ENCODE data around the gene MEGF11. TPM values are rescaled to one million over a fixed set of nuclear protein-coding genes. Genes with fewer than 3 reads are reported as not detected.
A peak's percentile ranks its signal among the peaks of the same experiment; 100 is the strongest.
"Not testable (repeated sequence)": the region's sequence is repeated elsewhere in the genome, so short reads cannot be mapped to it uniquely, and the experiment has no call there.

MEGF11 gene
- total RNA-seq, 1 donor from 2014 or later = under 0.01 TPM

DNA sequence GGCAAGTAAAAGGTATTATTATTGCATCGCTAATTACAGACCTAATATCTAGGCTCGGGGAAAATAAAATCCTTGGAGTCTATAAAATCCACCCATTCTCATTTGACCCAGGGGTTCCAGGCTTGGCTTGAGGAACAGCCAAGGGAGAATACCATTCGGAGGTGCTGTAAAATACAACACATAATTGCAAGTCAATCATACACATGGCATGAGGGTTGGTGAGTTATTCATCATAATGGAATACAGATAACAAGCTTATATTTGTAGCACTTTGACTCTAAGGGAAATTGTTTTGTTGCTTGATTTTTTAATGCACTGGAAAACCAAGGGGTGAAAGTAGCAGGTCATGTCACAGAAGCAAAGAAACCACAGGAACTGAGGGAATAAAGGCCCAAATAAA, 23.0 kb upstream of the MEGF11 start:
- DNase-seq (ENCODE audit: low read depth in 2 of 2) = no peak

DNA sequence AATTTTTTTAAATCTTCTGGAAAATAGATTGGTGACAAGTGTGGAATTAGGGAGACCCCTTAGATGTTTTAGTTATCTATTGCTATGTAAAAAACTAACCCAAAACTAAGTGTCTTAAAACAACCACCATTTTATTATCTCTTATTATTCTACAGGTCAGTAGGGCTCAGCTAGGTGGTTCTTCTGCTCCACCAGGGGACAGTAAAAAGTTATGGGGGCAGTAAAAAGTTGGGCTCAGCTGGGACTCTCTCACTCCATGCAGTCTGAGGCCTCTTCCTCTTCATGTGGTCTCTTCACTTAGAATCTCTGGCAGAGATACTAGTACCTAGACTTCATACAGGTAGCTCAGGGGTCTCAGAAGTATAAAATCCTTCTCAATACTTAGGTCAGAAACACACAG, 21.8 kb upstream of the MEGF11 start:
- no peak for DNase-seq (ENCODE audit: low read depth in 2 of 2)

- DNase-seq (ENCODE audit: low read depth in 2 of 2) = no peak
Measured at GRCh38 chr15:66270932-66271331, 17.4 kb upstream of the MEGF11 start.

- DNase-seq (ENCODE audit: low read depth in 2 of 2) = peak in 1 of 2 donors; percentile 55
Measured at GRCh38 chr15:66269326-66270090, 16.0 kb upstream of the MEGF11 start.

DNA sequence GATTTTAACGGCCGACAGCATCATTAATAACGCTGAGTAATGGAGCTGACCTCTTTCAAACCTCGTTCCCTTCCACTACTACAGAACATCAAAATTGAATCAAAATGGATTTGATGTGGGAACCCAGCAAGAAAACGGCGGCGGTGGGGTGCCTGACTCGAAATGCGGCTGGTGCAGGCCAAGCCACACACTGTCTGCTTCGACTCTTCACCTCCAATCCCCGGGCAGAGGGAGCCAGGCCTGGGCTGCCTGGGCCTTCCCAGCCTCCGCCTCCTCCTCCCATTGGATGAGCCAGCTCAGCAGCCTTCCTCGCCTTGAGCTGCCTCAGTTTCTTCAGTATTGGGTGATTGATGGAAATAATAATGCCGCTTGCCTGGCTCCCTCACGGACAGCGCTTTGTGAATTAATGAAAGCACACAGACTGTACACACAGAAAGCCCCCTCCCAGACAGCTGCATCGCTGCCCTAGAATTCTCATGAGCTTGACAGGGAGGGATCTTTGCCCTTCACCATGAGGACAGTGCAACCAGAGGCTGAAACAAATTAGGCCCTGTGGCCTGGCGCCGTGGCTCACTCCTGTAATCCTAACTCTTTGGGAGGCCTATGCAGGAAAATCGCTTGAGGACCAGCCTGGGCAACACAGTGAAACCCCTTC, 11.4 kb upstream of the MEGF11 start:
- DNase-seq (ENCODE audit: low read depth in 2 of 2) = no peak

DNA sequence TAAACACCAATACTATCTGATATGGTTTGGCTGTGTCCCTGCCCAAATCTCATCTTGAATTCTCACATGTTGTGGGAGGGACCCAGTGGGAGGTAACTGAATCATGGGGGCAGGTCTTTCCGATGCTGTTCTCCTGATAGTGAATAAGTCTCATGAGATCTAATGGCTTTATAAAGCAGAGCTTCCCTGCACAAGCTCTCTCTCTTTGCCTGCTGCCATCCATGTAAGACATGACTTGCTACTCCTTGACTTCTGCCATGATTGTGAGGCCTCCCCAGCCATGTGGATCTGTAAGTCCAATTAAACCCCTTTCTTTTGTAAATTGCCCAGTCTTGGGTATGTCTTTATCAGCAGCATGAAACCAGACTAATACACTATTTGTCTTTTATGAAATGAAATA, 9.3 kb upstream of the MEGF11 start:
- not testable (repeated sequence) for DNase-seq (ENCODE audit: low read depth in 2 of 2)

DNA sequence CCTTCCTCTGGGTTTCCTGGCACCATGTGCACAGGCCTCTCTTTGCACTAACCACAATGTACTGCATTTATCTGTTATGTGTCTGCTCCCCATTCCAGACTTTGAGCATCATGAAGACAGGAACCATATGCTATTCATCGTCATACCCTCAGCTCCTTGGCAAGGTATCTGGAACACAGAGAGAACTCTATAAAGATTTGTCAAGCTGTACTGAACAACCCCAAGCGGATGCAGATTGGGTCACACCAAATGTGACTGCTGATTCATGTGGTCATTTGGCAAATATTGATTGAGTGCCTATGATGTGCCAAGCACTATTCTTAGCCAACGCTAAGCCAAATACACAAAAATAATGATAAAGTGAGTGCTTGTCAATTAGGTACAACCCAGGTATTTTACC, 7.5 kb upstream of the MEGF11 start:
- DNase-seq (ENCODE audit: low read depth in 2 of 2) = no peak

GRCh38 chr15:66256692-66257091, 3.1 kb upstream of the MEGF11 start:
- no peak for DNase-seq (ENCODE audit: low read depth in 2 of 2)

DNA sequence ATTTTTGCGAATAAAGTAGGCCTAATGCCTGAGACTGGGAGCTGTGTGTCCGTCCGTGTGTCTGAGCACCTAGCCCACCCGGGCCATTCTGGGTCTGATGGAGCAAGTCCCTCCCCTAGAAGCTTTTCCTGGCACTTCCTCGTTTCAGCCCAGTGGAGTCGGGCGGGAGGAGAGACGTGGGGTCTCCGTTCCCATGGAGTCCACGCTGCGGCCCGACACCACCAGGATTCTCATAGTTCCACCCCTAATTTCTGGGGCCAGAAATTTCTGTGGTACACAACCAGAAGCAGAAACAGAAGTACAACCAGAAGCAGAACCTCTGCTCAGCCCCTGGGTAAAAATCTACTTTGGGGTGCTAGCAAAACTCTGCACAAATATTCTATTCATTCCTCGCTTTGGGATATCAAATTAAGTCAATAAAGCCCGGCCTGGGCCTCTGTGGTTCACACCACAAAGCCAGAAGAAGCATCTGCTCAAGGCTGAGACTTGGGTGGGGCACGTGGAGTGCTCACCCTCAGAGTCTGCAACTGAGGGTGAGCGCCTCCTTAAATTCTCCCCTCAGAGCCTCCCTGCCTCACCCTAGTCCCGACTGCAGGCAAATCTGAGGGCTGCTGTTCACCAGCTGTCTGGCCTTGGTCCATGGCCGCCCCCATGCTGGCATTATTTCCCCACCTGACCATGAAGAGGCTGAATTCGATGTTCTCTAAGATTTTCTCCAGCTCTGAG, 1.6 kb upstream of the MEGF11 start:
- DNase-seq (ENCODE audit: low read depth in 2 of 2) = no peak

DNA sequence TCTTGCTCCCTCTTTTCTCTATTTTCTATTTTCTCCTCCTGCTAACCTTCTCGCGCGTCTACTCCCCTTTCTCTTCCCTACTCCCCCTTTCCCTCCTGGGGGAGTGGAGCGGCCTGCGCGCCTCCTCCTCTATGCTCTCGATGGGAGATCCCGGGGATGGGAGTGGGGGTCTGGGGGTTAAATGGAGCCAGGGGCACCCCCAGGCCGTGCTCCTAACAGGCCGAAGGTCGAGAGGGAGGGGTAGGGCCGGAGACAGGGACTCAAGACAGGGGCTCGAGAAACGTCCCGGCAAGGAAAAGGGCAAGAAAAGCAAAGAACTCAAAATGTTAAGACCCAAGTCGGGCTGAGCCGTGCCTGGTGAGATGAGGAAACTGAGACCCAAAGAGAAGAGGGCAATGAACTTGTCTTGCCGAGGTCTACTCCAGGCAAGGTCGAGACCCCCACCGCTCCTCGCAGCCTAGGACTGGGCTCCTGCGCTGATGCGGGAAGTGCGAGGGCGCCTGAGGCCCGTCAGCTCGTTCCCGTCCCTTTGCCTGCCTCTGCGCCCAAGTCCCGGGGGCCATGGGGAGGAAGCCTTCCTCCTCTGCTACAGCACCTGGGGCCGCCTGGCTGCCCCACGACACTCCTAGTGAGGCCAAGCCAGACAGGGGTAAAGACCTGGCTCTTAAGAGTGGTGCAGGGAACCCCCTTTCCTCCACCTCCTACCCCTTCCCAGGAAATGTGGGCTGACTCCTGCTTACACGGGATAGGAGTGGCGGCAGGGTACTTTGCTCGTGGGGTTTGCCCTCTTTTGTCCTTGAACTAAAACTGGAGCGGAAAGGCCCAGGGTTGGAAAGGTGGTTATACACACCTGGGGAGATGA, 770 bp upstream of the MEGF11 start:
- no peak for DNase-seq (ENCODE audit: low read depth in 2 of 2)

DNA sequence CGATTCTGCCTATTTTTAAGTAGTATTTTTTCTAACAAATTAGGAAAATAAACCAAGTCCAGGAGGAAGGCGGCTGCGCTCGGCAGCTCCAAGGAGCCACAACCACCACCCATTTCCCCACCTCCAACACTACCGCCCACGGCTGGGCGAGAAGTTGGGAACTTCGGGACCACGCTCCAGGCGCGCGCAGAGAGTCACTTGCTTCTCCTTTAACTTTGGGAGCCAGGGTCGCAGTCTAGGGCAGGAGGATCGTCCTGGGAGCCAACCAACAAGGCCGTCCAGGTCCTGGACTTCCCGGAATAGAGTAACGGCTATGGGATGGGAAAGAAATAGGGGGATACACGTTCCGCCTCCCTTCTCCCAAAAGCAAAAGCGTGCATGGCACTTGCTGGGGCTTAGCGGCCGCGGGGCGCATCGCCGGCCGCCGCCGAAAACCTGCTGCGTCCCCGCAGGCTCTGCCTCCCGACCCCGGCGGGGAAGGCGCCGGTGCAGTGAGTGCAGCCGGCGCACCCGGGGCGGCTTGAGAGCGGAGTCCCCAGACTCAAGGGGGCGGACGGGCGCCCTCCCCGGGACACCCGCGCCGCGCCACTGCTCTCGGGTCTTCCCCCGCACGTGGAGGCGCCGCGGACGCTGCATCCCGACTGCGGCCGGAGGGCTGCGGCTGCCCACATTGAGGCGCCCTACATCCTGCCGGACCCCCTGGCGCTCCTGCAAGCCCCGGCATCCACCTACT, 699 bp downstream of the MEGF11 start:
- peak; percentile 16 to 21 for DNase-seq (ENCODE audit: low read depth in 2 of 2)

- DNase-seq (ENCODE audit: low read depth in 2 of 2) = peak; percentile 47 to 70
Measured at GRCh38 chr15:66251790-66252684, 1.5 kb downstream of the MEGF11 start.

- no peak for DNase-seq (ENCODE audit: low read depth in 2 of 2)
Measured at GRCh38 chr15:66251065-66251789, 2.3 kb downstream of the MEGF11 start.

DNA sequence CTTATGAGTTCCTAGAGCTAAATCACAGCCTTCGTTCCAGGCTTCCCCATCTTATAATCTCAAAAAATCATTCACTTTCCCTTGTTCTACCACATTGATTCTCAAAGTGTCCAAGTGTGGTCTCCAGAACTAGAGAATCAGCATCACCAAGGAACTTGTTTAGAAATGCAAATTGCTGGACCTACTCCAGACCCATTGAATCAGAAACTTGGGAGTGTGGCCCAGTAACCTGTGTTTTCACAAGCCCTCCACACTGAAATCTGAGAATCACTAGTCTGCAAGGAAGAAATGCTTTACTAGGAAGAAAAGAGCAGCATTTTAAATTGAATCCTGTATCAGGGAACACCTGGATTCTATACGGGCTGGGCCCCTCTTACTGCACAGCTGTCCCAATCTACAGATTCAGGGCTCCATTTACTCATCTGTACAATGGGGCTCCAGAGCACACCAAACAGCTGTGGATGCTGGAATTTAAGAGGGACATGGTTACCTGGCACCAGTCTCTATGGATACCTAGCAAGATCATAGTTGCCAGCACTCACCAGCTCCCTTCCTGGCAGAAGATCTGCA, 3.9 kb downstream of the MEGF11 start:
- DNase-seq (ENCODE audit: low read depth in 2 of 2) = no peak

GRCh38 chr15:66246937-66247336, 6.6 kb downstream of the MEGF11 start:
- no peak for DNase-seq (ENCODE audit: low read depth in 2 of 2)

- not testable (repeated sequence) for DNase-seq (ENCODE audit: low read depth in 2 of 2)
Measured at GRCh38 chr15:66245832-66246231, 7.7 kb downstream of the MEGF11 start.

GRCh38 chr15:66241908-66242285, 11.7 kb downstream of the MEGF11 start:
- no peak for DNase-seq (ENCODE audit: low read depth in 2 of 2)

DNA sequence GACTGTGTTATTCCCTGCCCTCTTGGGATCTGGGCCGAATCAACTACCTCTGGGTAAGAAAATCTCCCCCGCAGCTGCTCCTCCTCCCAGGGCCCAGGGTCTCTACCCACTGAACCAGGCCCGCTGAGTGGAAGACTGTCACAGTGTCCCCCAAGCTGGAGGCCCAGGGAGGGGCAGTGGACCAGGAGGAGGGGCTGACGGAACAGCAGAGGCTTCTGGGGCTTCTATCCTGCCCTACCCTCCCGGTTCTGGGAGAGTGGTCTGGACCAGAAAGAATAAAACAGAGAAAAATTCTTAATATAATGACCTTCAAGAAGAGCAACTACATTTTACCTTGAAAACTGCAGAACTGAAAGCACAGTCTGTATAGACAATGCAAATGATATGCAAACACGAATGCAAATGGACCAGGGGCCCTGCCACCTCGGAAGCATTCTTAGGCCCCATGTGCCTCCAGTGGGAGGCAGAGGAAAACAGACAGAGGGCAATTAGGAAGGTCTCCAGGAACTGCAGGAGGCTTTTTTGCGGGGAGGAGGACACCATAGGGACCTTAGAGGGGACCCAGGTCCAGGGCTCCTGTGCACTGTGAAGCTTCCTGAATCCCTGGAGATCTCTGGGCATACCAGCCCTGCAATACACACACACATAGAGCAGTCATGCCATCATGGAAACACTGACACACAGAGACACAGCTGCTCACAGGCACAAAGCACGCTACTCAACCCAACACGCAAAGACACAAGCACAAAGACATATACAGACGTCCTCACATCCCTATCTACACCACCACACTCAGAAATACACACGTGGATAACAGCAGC, 12.3 kb downstream of the MEGF11 start:
- DNase-seq (ENCODE audit: low read depth in 2 of 2) = no peak
